ENCODE data around the gene CYLD.

Gene CYLD

GRCh38 chr16:50736448-50736847 is 5.4 kb upstream of the CYLD start:
- no peak for TF ChIP-seq CREB1 (IDR thresholded peaks at IDR 0.05; ENCODE audit: low read depth)
- TF ChIP-seq REST (IDR thresholded peaks at IDR 0.05; ENCODE audit: low read depth) = no peak
- TF ChIP-seq TCF12 (IDR thresholded peaks at IDR 0.05; ENCODE audit: low read depth) = no peak
- TF ChIP-seq EGR1 (IDR thresholded peaks at IDR 0.05) = no peak
- TF ChIP-seq TAF1 (IDR thresholded peaks at IDR 0.05; ENCODE audit: low read depth) = no peak
- no peak for TF ChIP-seq MAX (IDR thresholded peaks at IDR 0.05)
- no peak for TF ChIP-seq CEBPB (IDR thresholded peaks at IDR 0.05)
- TF ChIP-seq USF1 (IDR thresholded peaks at IDR 0.05) = no peak
- no peak for TF ChIP-seq YY1 (IDR thresholded peaks at IDR 0.05; ENCODE audit: low read depth)
- no peak for TF ChIP-seq FOXM1 (IDR thresholded peaks at IDR 0.05; ENCODE audit: borderline replicate concordance, low read depth)
- TF ChIP-seq ZBTB7A (IDR thresholded peaks at IDR 0.05; ENCODE audit: low read depth) = no peak
- TF ChIP-seq TEAD4 (IDR thresholded peaks at IDR 0.05) = no peak
- no peak for TF ChIP-seq NFIC (IDR thresholded peaks at IDR 0.05)
- TF ChIP-seq EP300 (IDR thresholded peaks at IDR 0.05; ENCODE audit: borderline replicate concordance) = no peak
- TF ChIP-seq RAD21 (IDR thresholded peaks at IDR 0.05; ENCODE audit: low read depth) = no peak

GRCh38 chr16:50737420-50737959 is 4.4 kb upstream of the CYLD start:
- TF ChIP-seq EGR1 (IDR thresholded peaks at IDR 0.05) = no peak
- no peak for TF ChIP-seq YY1 (IDR thresholded peaks at IDR 0.05; ENCODE audit: low read depth)
- no peak for TF ChIP-seq CREB1 (IDR thresholded peaks at IDR 0.05; ENCODE audit: low read depth)
- no peak for TF ChIP-seq USF1 (IDR thresholded peaks at IDR 0.05)
- TF ChIP-seq TEAD4 (IDR thresholded peaks at IDR 0.05) = no peak
- TF ChIP-seq RAD21 (IDR thresholded peaks at IDR 0.05; ENCODE audit: low read depth) = no peak
- TF ChIP-seq TCF12 (IDR thresholded peaks at IDR 0.05; ENCODE audit: low read depth) = no peak
- no peak for TF ChIP-seq NFIC (IDR thresholded peaks at IDR 0.05)
- no peak for TF ChIP-seq TAF1 (IDR thresholded peaks at IDR 0.05; ENCODE audit: low read depth)
- no peak for TF ChIP-seq EP300 (IDR thresholded peaks at IDR 0.05; ENCODE audit: borderline replicate concordance)
- TF ChIP-seq FOXM1 (IDR thresholded peaks at IDR 0.05; ENCODE audit: borderline replicate concordance, low read depth) = no peak
- no peak for TF ChIP-seq REST (IDR thresholded peaks at IDR 0.05; ENCODE audit: low read depth)
- no peak for TF ChIP-seq ZBTB7A (IDR thresholded peaks at IDR 0.05; ENCODE audit: low read depth)
- TF ChIP-seq CEBPB (IDR thresholded peaks at IDR 0.05) = no peak
- TF ChIP-seq MAX (IDR thresholded peaks at IDR 0.05) = no peak

GRCh38 chr16:50739031-50739430 is 2.9 kb upstream of the CYLD start:
- TF ChIP-seq RAD21 (IDR thresholded peaks at IDR 0.05; ENCODE audit: low read depth) = no peak
- TF ChIP-seq ZBTB7A (IDR thresholded peaks at IDR 0.05; ENCODE audit: low read depth) = no peak
- no peak for TF ChIP-seq REST (IDR thresholded peaks at IDR 0.05; ENCODE audit: low read depth)

GRCh38 chr16:50740736-50741135 is 1.1 kb upstream of the CYLD start:
- TF ChIP-seq ZBTB7A (IDR thresholded peaks at IDR 0.05; ENCODE audit: low read depth) (no peak), TEAD4 (IDR thresholded peaks at IDR 0.05) (no peak), CREB1 (IDR thresholded peaks at IDR 0.05; ENCODE audit: low read depth) (no peak), REST (IDR thresholded peaks at IDR 0.05; ENCODE audit: low read depth) (no peak), EP300 (IDR thresholded peaks at IDR 0.05; ENCODE audit: borderline replicate concordance) (no peak), TAF1 (IDR thresholded peaks at IDR 0.05; ENCODE audit: low read depth) (no peak), YY1 (IDR thresholded peaks at IDR 0.05; ENCODE audit: low read depth) (no peak)
